BLaER1 (cell line): ENCODE results near the gene XYLT2.
"Not testable (repeated sequence)": the region's sequence is repeated elsewhere in the genome, so short reads cannot be mapped to it uniquely, and the experiment has no call there.

Source experiments
- H3K27ac ChIP-seq: shearing (Covaris generic); formaldehyde crosslinking; 2 replicates; pipeline ENCODE4 v1.8.1; 2022
- H3K27me3 ChIP-seq: shearing (Covaris generic); formaldehyde crosslinking; 2 replicates; pipeline ENCODE4 v1.8.1; 2022
- H3K36me3 ChIP-seq: shearing (Covaris generic); formaldehyde crosslinking; 2 replicates; pipeline ENCODE4 v1.8.1; 2022
- H3K4me1 ChIP-seq: shearing (Covaris generic); formaldehyde crosslinking; 2 replicates; pipeline ENCODE4 v1.8.1; 2022
- H3K4me2 ChIP-seq: shearing (Covaris generic); formaldehyde crosslinking; 2 replicates; pipeline ENCODE4 v1.8.1; 2022
- H3K4me3 ChIP-seq: shearing (Covaris generic); formaldehyde crosslinking; 2 replicates; pipeline ENCODE4 v1.8.1; 2022
- H3K9ac ChIP-seq: shearing (Covaris generic); formaldehyde crosslinking; 2 replicates; pipeline ENCODE4 v1.8.1; 2022
- H3K9me3 ChIP-seq: shearing (Covaris generic); formaldehyde crosslinking; 2 replicates; pipeline ENCODE4 v1.8.1; 2022
- H4K20me1 ChIP-seq: shearing (Covaris generic); formaldehyde crosslinking; 2 replicates; pipeline ENCODE4 v1.8.1; 2022
- Cebpa-rat ChIP-seq: shearing (Covaris generic); IDR thresholded peaks from 2 replicates; pipeline ENCODE4 v1.8.1; 2022

Gene XYLT2

GRCh38 chr17:50307654-50308053 is 38.3 kb upstream of the XYLT2 start:
- H3K9ac ChIP-seq = no peak overlapping the region
- no peak for TF ChIP-seq Cebpa-rat
- H3K27ac ChIP-seq = no peak overlapping the region
- H3K4me3 ChIP-seq = no peak overlapping the region
- H4K20me1 ChIP-seq = no peaks in the 10 kb centered on the region
- no peaks in the 10 kb centered on the region for H3K36me3 ChIP-seq
- H3K4me2 ChIP-seq = no peak overlapping the region
- H3K9me3 ChIP-seq = no peaks in the 10 kb centered on the region
- H3K4me1 ChIP-seq = peaks cover 14% of the 10 kb centered on the region
- no peaks in the 10 kb centered on the region for H3K27me3 ChIP-seq

- Histone ChIP-seq H4K20me1 (no peaks in the 10 kb centered on the region), H3K9me3 (no peaks in the 10 kb centered on the region), H3K4me2 (no peak overlapping the region), H3K27ac (no peak overlapping the region), H3K4me3 (no peak overlapping the region), H3K36me3 (no peaks in the 10 kb centered on the region), H3K9ac (no peak overlapping the region), H3K4me1 (peaks cover 14% of the 10 kb centered on the region), H3K27me3 (no peaks in the 10 kb centered on the region)
- TF ChIP-seq Cebpa-rat = no peak
These were observed 37.3 kb upstream of the XYLT2 start for GRCh38 chr17:50308666-50309065.

- no peak for TF ChIP-seq Cebpa-rat
- no peaks in the 10 kb centered on the region for H3K36me3 ChIP-seq
- no peaks in the 10 kb centered on the region for H3K27me3 ChIP-seq
- H3K27ac ChIP-seq = no peak overlapping the region
- H4K20me1 ChIP-seq = no peaks in the 10 kb centered on the region
- no peak overlapping the region for H3K4me2 ChIP-seq
- no peak overlapping the region for H3K9ac ChIP-seq
- H3K4me1 ChIP-seq = peaks cover under 1% of the 10 kb centered on the region; the same call in 1 of the 2 replicates
- no peaks in the 10 kb centered on the region for H3K9me3 ChIP-seq
- no peak overlapping the region for H3K4me3 ChIP-seq
These were observed 35.3 kb upstream of the XYLT2 start for GRCh38 chr17:50310455-50311111.

GRCh38 chr17:50311112-50311460 is 34.8 kb upstream of the XYLT2 start:
- Histone ChIP-seq H3K4me3 (no peak overlapping the region), H3K27me3 (no peaks in the 10 kb centered on the region), H3K9me3 (no peaks in the 10 kb centered on the region), H4K20me1 (no peaks in the 10 kb centered on the region), H3K4me2 (no peak overlapping the region), H3K4me1 (peaks cover 5% of the 10 kb centered on the region), H3K9ac (no peak overlapping the region), H3K27ac (no peak overlapping the region), H3K36me3 (no peaks in the 10 kb centered on the region)
- no peak for TF ChIP-seq Cebpa-rat

- TF ChIP-seq Cebpa-rat = no peak
- Histone ChIP-seq H3K9ac (no peak overlapping the region), H3K27me3 (no peaks in the 10 kb centered on the region), H3K4me2 (no peak overlapping the region), H3K9me3 (no peaks in the 10 kb centered on the region), H3K4me3 (no peak overlapping the region), H4K20me1 (no peaks in the 10 kb centered on the region), H3K36me3 (no peaks in the 10 kb centered on the region), H3K4me1 (peaks cover 8% of the 10 kb centered on the region), H3K27ac (no peak overlapping the region)
These were observed 34.4 kb upstream of the XYLT2 start for GRCh38 chr17:50311483-50311882.

- Histone ChIP-seq H3K27ac (no peak overlapping the region), H3K9me3 (no peaks in the 10 kb centered on the region), H3K4me2 (no peak overlapping the region), H3K4me3 (no peak overlapping the region), H3K27me3 (no peaks in the 10 kb centered on the region), H4K20me1 (no peaks in the 10 kb centered on the region), H3K9ac (no peak overlapping the region), H3K36me3 (no peaks in the 10 kb centered on the region), H3K4me1 (peaks cover 8% of the 10 kb centered on the region)
- no peak for TF ChIP-seq Cebpa-rat
These were observed 33.6 kb upstream of the XYLT2 start for GRCh38 chr17:50312308-50312707.

GRCh38 chr17:50314456-50315011 is 31.4 kb upstream of the XYLT2 start:
- Histone ChIP-seq H3K27me3 (no peaks in the 10 kb centered on the region), H3K4me2 (no peak overlapping the region), H3K4me3 (no peak overlapping the region), H3K4me1 (peaks cover 8% of the 10 kb centered on the region), H3K36me3 (no peaks in the 10 kb centered on the region), H3K27ac (no peak overlapping the region), H4K20me1 (no peaks in the 10 kb centered on the region), H3K9ac (no peak overlapping the region), H3K9me3 (no peaks in the 10 kb centered on the region)
- TF ChIP-seq Cebpa-rat = no peak

GRCh38 chr17:50316016-50316587 is 29.8 kb upstream of the XYLT2 start:
- Histone ChIP-seq H3K27me3 (no peaks in the 10 kb centered on the region), H3K9me3 (no peaks in the 10 kb centered on the region), H3K27ac (no peak overlapping the region), H3K4me2 (0 out of 2 replicates have a peak overlapping the region, but pooled peaks have one; percentile 17), H3K9ac (no peak overlapping the region), H4K20me1 (no peaks in the 10 kb centered on the region), H3K4me1 (peaks cover 8% of the 10 kb centered on the region), H3K36me3 (no peaks in the 10 kb centered on the region), H3K4me3 (no peak overlapping the region)
- TF ChIP-seq Cebpa-rat = no peak

GRCh38 chr17:50316660-50317059 is 29.3 kb upstream of the XYLT2 start:
- H3K4me2 ChIP-seq, H3K9me3 ChIP-seq, H3K4me1 ChIP-seq, H3K4me3 ChIP-seq, H4K20me1 ChIP-seq, H3K9ac ChIP-seq, H3K36me3 ChIP-seq, H3K27me3 ChIP-seq, H3K27ac ChIP-seq: not testable (repeated sequence)

- Histone ChIP-seq H3K27me3 (no peaks in the 10 kb centered on the region), H3K27ac (no peak overlapping the region), H3K9me3 (no peaks in the 10 kb centered on the region), H3K36me3 (no peaks in the 10 kb centered on the region), H3K4me1 (peaks cover 8% of the 10 kb centered on the region), H3K4me3 (no peak overlapping the region), H3K4me2 (no peak overlapping the region), H3K9ac (no peak overlapping the region), H4K20me1 (no peaks in the 10 kb centered on the region)
- TF ChIP-seq Cebpa-rat = no peak
These were observed 28.8 kb upstream of the XYLT2 start for GRCh38 chr17:50317121-50317520.
